GM23338 (cell line): ENCODE data around the gene CDH8. TPM values are rescaled to one million over a fixed set of nuclear protein-coding genes. Genes with fewer than 3 reads are reported as not detected.

Experiments
- ATAC-seq: fragments of 200-7000 bp; cut with Tn5 transposase; 3 replicates; pipeline ENCODE4 v1.9.1; 2020
- DNase-seq: peaks from one replicate; pipeline ENCODE4 v3.0.0-alpha.2; 2015; ENCODE audit warnings: low spot score
- H2AFZ ChIP-seq: fragments of 200-600 bp; sonication (generic); 2 replicates; pipeline ENCODE4 v1.8.0; 2016; ENCODE audit warnings: antibody characterized with exemption, mild to moderate bottlenecking, moderate library complexity
- H3F3A ChIP-seq: fragments of 200-600 bp; sonication (generic); replicated peaks from 2 replicates; pipeline ENCODE4 v1.8.0; 2017; ENCODE audit warnings: antibody characterized with exemption, mixed run types, low read depth
- H3K27ac ChIP-seq: fragments of 200-600 bp; sonication (generic); 2 replicates; pipeline ENCODE4 v1.6.1; 2016; ENCODE audit warnings: low read depth
- H3K27me3 ChIP-seq: fragments of 200-600 bp; sonication (generic); 2 replicates; pipeline ENCODE4 v1.8.0; 2016; ENCODE audit warnings: mild to moderate bottlenecking, mixed run types, moderate library complexity; ENCODE audit not compliant: insufficient read depth
- H3K36me3 ChIP-seq: fragments of 200-600 bp; sonication (generic); 2 replicates; pipeline ENCODE4 v1.8.0; 2016; ENCODE audit warnings: mild to moderate bottlenecking; ENCODE audit not compliant: insufficient read depth
- H3K4me1 ChIP-seq: fragments of 200-600 bp; sonication (generic); 2 replicates; pipeline ENCODE4 v1.8.0; 2016; ENCODE audit warnings: mild to moderate bottlenecking, moderate library complexity; ENCODE audit not compliant: insufficient read depth
- H3K4me2 ChIP-seq: fragments of 200-600 bp; sonication (generic); 2 replicates; pipeline ENCODE4 v1.7.1; 2017; ENCODE audit warnings: mixed run types
- H3K4me3 ChIP-seq: fragments of 200-600 bp; sonication (generic); 2 replicates; pipeline ENCODE4 v1.6.1; 2016; ENCODE audit warnings: mixed run types
- H3K79me2 ChIP-seq: fragments of 200-600 bp; sonication (generic); replicated peaks from 2 replicates; pipeline ENCODE4 v1.8.0; 2017; ENCODE audit warnings: mild to moderate bottlenecking; ENCODE audit not compliant: insufficient read depth
- H3K9me2 ChIP-seq: fragments of 200-600 bp; sonication (generic); 2 replicates; pipeline ENCODE4 v1.8.0; 2017; ENCODE audit not compliant: insufficient read depth
- H4K20me1 ChIP-seq: fragments of 200-600 bp; sonication (generic); replicated peaks from 2 replicates; pipeline ENCODE4 v1.8.0; 2017; ENCODE audit warnings: mild to moderate bottlenecking; ENCODE audit not compliant: insufficient read depth
- H3K27ac Mint-ChIP-seq: 2 replicates; pipeline ENCODE4 v1.8.0; 2020; ENCODE audit warnings: inconsistent platforms, mild to moderate bottlenecking, moderate library complexity, mixed read lengths
- H3K27me3 Mint-ChIP-seq: 3 replicates; pipeline ENCODE4 v1.8.0; 2022; ENCODE audit warnings: low read depth, mild to moderate bottlenecking, moderate library complexity, mixed read lengths, inconsistent platforms; ENCODE audit not compliant: insufficient read depth, poor library complexity
- H3K36me3 Mint-ChIP-seq: 3 replicates; pipeline ENCODE4 v1.8.0; 2021; ENCODE audit warnings: low read depth, mild to moderate bottlenecking, inconsistent platforms, moderate library complexity, mixed read lengths
- H3K4me1 Mint-ChIP-seq: 3 replicates; pipeline ENCODE4 v1.8.0; 2020; ENCODE audit warnings: mild to moderate bottlenecking, inconsistent platforms, mixed read lengths
- H3K4me3 Mint-ChIP-seq: 3 replicates; pipeline ENCODE4 v1.8.0; 2021; ENCODE audit warnings: moderate library complexity, mild to moderate bottlenecking, inconsistent platforms, mixed read lengths
- H3K9me3 Mint-ChIP-seq: 3 replicates; pipeline ENCODE4 v1.8.0; 2020; ENCODE audit warnings: moderate library complexity, mild to moderate bottlenecking, inconsistent platforms, mixed read lengths
- CREB1 ChIP-seq: fragments of 250-450 bp; sonication (Bioruptor Pico); IDR thresholded peaks from 2 replicates; pipeline ENCODE4 v1.5.0; 2020; ENCODE audit warnings: low read depth, mild to moderate bottlenecking, moderate library complexity
- ETS1 ChIP-seq: IDR thresholded peaks from 2 replicates; pipeline ENCODE4 v1.6.1; 2016; ENCODE audit warnings: antibody characterized with exemption
- EZH2 ChIP-seq: fragments of 200-600 bp; sonication (generic); IDR thresholded peaks from one replicate; pipeline ENCODE4 v1.8.0; 2017; ENCODE audit warnings: antibody characterized with exemption, mild to moderate bottlenecking, low read depth; ENCODE audit not compliant: unreplicated experiment
- EZH2phosphoT487 ChIP-seq: fragments of 200-600 bp; sonication (generic); IDR thresholded peaks from one replicate; pipeline ENCODE4 v1.8.1; 2018; ENCODE audit warnings: antibody characterized with exemption; ENCODE audit not compliant: unreplicated experiment
- JUNB ChIP-seq: IDR thresholded peaks from one replicate; pipeline ENCODE4 v1.6.1; 2016; ENCODE audit warnings: antibody characterized with exemption; ENCODE audit not compliant: unreplicated experiment
- NANOG ChIP-seq: IDR thresholded peaks from 2 replicates; pipeline ENCODE4 v1.6.1; 2016; ENCODE audit warnings: antibody characterized with exemption, borderline replicate concordance
- POLR2AphosphoS5 ChIP-seq: IDR thresholded peaks from 2 replicates; pipeline ENCODE4 v1.6.1; 2016; ENCODE audit warnings: antibody characterized with exemption, low read depth
- REST ChIP-seq: IDR thresholded peaks from one replicate; pipeline ENCODE4 v1.6.1; 2018; ENCODE audit warnings: antibody characterized with exemption; ENCODE audit not compliant: unreplicated experiment
- STAT1 ChIP-seq: IDR thresholded peaks from one replicate; pipeline ENCODE4 v1.6.1; 2016; ENCODE audit warnings: antibody characterized with exemption; ENCODE audit not compliant: unreplicated experiment
- ZNF114 ChIP-seq: fragments of 250-450 bp; sonication (Bioruptor Pico); IDR thresholded peaks from 2 replicates; pipeline ENCODE4 v1.5.0; 2020; ENCODE audit warnings: mild to moderate bottlenecking, moderate library complexity
- ZNF331 ChIP-seq: fragments of 250-450 bp; sonication (Bioruptor Pico); IDR thresholded peaks from 2 replicates; pipeline ENCODE4 v1.5.0; 2020; ENCODE audit warnings: low read depth, mild to moderate bottlenecking, moderate library complexity
- ZNF462 ChIP-seq: fragments of 250-450 bp; sonication (Bioruptor Pico); IDR thresholded peaks from 2 replicates; pipeline ENCODE4 v1.5.0; 2020; ENCODE audit warnings: mild to moderate bottlenecking, moderate library complexity
- polyA plus RNA-seq: library from polyadenylated mRNA; unstranded; fragments of >200 nt; fragmentation: Nextera tagmentation; extraction: Ambion mirVana; gene quantifications from 2 replicates; pipeline ENCODE4 v1.2.1, GENCODE V29; 2016
- total RNA-seq: library from RNA; depleted of rRNA; stranded (reverse); fragments of >200 nt; shearing (Covaris generic); gene quantifications from 2 replicates; pipeline ENCODE4 v1.2.3, GENCODE V29; 2014
- TF ChIP-seq, protein P1 (sequence below), 2 experiments: fragments of 200-600 bp in 1 of 2; sonication (generic) in 1 of 2; conservative IDR thresholded peaks; 2 replicates each; pipeline versions ENCODE4 v1.5.1 to v1.6.1; 2016 to 2017; ENCODE audit warnings: antibody characterized with exemption in 2 of 2, low read depth in 2 of 2, mild to moderate bottlenecking in 2 of 2, moderate library complexity in 1 of 2

The CDH8 gene
- total and polyA plus RNA-seq, 2 experiments from 2014 or later: 10.2 to 11.7 TPM

DNA sequence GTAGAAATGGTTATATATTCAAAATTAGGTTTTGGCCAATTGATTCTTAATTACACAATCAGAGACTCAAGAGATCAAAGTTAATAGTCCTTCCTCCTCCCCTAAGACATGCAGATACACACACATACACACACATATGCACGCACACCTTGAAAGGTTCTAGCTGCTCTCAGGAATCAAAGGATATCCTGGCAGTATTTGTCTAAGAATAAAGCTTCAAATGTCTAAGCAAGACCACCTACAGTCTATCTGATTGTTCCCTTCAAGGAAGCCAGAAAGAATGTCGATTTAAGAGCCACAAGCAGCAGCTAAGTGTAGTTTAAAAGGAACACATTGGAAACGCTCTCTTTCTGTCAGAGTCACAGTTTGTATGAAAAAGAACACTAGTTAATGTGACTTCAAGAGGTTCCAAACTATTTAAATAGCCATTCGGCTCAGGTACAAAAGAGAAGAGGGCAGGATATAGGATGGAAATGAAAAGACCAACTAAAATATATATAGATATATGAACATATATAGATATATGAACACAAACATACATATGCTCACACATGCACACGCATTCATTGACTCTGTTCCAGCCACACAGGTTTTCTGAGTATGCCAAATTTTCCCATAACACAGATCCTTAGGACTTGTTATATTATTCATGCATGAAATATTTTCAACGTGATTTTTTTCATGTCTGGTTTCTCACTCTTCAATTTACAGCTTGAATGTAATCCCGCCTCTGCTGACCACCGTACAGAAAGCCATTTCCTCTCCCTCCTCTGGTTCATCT lies 79.0 kb downstream of the CDH8 start:
- TF ChIP-seq, protein P1, sequence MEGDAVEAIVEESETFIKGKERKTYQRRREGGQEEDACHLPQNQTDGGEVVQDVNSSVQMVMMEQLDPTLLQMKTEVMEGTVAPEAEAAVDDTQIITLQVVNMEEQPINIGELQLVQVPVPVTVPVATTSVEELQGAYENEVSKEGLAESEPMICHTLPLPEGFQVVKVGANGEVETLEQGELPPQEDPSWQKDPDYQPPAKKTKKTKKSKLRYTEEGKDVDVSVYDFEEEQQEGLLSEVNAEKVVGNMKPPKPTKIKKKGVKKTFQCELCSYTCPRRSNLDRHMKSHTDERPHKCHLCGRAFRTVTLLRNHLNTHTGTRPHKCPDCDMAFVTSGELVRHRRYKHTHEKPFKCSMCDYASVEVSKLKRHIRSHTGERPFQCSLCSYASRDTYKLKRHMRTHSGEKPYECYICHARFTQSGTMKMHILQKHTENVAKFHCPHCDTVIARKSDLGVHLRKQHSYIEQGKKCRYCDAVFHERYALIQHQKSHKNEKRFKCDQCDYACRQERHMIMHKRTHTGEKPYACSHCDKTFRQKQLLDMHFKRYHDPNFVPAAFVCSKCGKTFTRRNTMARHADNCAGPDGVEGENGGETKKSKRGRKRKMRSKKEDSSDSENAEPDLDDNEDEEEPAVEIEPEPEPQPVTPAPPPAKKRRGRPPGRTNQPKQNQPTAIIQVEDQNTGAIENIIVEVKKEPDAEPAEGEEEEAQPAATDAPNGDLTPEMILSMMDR (conservative IDR thresholded peaks at IDR 0.05; ENCODE audit: low read depth in 2 of 2): no peak
- TF ChIP-seq EZH2phosphoT487 (no peak), ZNF331 (CRISPR knock-in tag) (no peak), REST (no peak), ZNF462 (CRISPR knock-in tag) (no peak), STAT1 (no peak), JUNB (no peak), CREB1 (CRISPR knock-in tag) (no peak), ETS1 (no peak), EZH2 (no peak), POLR2AphosphoS5 (no peak), NANOG (no peak; the same call in 1 of the 2 replicates), ZNF114 (CRISPR knock-in tag) (no peak)
- Histone ChIP-seq H3K4me2 (peak overlapping the region; percentile 49; the same call in 1 of the 2 replicates), H3K36me3 (no peaks in the 10 kb centered on the region), H3K4me1 (peaks cover 33% of the 10 kb centered on the region), H3K4me3 (no peak overlapping the region), H3K27me3 (no peaks in the 10 kb centered on the region), H3K79me2 (no peaks in the 10 kb centered on the region), H3F3A (no peaks in the 10 kb centered on the region), H3K9me2 (no peaks in the 10 kb centered on the region), H3K27ac (no peak overlapping the region), H2AFZ (no peak overlapping the region), H4K20me1 (no peaks in the 10 kb centered on the region; the same call in 1 of the 2 replicates)
- H3K4me1 Mint-ChIP-seq: peaks cover 33% of the 10 kb centered on the region
- H3K36me3 Mint-ChIP-seq: no peaks in the 10 kb centered on the region
- ATAC-seq (peak; percentile 70), DNase-seq (peak; percentile 42)
- no peaks in the 10 kb centered on the region; the same call in 2 of the 3 replicates for H3K9me3 Mint-ChIP-seq
- H3K27ac Mint-ChIP-seq: no peak overlapping the region
- 0 out of 3 replicates have a peak overlapping the region, but pooled peaks have one; percentile 4 for H3K4me3 Mint-ChIP-seq
- H3K27me3 Mint-ChIP-seq: no peaks in the 10 kb centered on the region
